ENCODE results near the gene GPATCH2L.

- no peak for TF ChIP-seq CTCF (IDR thresholded peaks at IDR 0.05)
- no peak for TF ChIP-seq EZH2 (IDR thresholded peaks at IDR 0.05; ENCODE audit: borderline replicate concordance, insufficient read depth, low read depth, low read length, poor library complexity, severe bottlenecking)
Measured at GRCh38 chr14:76133103-76133502, 18.6 kb upstream of the GPATCH2L start.

Data from B cell (primary cell).